Retinal pigment epithelial cell (primary cell): ENCODE results near the gene ALDH6A1.

ENCODE experiments used
- DNase-seq: peaks from one replicate; pipeline ENCODE4 v3.0.0-alpha.2; 2010; ENCODE audit warnings: low read depth
- H3K4me3 ChIP-seq: 2 replicates; pipeline ENCODE4 v1.5.1; 2011; ENCODE audit warnings: mild to moderate bottlenecking, low read length, control low read depth, moderate library complexity
- TF ChIP-seq, protein P1 (sequence below): conservative IDR thresholded peaks from 2 replicates; pipeline ENCODE4 v1.5.1; 2011; ENCODE audit warnings: low read depth, low read length, control low read depth, inconsistent platforms

Gene ALDH6A1

DNA sequence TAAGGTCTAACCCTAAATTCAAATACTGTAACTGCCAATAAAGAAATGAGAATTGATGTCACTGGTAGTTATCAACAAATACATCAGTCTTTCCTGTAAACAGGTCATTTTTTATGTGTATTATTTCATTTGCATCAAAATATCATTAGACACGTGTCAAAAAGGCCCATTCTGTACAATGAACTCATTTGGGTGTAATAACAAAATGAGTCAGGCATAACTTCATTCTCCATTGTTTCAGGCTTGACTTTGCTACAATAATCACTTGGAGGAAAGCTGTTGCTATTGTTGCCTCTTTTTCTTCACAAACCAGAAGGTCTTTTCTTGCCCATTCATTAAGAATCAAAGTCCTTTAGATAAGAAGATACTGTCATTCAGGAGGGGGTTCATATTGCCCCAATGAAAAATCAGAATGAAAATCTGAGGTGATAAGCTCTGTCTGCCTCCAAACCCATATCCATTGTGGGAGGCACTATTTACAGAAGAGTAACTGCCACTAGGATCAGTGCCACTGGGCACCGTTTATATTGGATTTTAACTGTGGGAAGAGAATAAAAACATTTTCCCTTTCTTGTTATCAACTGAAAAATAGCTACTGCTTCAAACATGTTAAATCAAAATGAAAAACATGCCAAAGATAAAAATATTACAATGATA is 75.3 kb downstream of the ALDH6A1 start:
- TF ChIP-seq, protein P1, sequence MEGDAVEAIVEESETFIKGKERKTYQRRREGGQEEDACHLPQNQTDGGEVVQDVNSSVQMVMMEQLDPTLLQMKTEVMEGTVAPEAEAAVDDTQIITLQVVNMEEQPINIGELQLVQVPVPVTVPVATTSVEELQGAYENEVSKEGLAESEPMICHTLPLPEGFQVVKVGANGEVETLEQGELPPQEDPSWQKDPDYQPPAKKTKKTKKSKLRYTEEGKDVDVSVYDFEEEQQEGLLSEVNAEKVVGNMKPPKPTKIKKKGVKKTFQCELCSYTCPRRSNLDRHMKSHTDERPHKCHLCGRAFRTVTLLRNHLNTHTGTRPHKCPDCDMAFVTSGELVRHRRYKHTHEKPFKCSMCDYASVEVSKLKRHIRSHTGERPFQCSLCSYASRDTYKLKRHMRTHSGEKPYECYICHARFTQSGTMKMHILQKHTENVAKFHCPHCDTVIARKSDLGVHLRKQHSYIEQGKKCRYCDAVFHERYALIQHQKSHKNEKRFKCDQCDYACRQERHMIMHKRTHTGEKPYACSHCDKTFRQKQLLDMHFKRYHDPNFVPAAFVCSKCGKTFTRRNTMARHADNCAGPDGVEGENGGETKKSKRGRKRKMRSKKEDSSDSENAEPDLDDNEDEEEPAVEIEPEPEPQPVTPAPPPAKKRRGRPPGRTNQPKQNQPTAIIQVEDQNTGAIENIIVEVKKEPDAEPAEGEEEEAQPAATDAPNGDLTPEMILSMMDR = no peak
- no peak overlapping the region for H3K4me3 ChIP-seq
- no peak for DNase-seq
